Prostate gland (tissue), 2 donors: ENCODE results near the gene TIMP3.

Source experiments
- POLR2A ChIP-seq: fragments of 450-650 bp; IDR thresholded peaks from one replicate; pipeline ENCODE4 v1.6.1; 2016; ENCODE audit warnings: antibody characterized with exemption, mild to moderate bottlenecking
- TF ChIP-seq, protein P1 (sequence below), 4 experiments: fragments of 200-600 bp in 2 of 4; fragments of 450-650 bp in 2 of 4; sonication (generic) in 2 of 4; IDR thresholded peaks; 1 replicate in 3 of 4; 2 replicates in 1 of 4; pipeline ENCODE4 v1.5.1; 2016 to 2019; ENCODE audit warnings: antibody characterized with exemption in 4 of 4, mild to moderate bottlenecking in 2 of 4, moderate library complexity in 2 of 4

DNA sequence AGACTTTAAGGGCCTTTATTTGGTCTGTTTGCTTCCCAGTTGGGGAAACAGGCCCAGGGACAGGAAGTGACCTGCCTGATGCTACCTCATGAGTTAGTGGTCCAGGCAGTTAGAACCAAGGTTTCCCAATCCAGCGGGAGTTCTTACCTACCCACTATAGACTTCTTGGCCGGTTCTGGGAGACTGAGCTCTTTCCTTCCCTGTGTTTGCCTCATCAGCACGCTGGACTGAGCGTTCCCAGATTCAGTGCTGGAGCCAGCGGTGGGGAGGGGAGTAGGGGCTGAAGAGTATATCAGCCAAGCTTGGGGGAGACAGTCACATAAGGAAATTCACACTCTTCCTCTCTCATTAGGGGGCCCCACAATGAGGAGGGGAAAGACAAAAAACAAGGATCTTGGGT is 27.1 kb downstream of the TIMP3 start:
- TF ChIP-seq, protein P1, sequence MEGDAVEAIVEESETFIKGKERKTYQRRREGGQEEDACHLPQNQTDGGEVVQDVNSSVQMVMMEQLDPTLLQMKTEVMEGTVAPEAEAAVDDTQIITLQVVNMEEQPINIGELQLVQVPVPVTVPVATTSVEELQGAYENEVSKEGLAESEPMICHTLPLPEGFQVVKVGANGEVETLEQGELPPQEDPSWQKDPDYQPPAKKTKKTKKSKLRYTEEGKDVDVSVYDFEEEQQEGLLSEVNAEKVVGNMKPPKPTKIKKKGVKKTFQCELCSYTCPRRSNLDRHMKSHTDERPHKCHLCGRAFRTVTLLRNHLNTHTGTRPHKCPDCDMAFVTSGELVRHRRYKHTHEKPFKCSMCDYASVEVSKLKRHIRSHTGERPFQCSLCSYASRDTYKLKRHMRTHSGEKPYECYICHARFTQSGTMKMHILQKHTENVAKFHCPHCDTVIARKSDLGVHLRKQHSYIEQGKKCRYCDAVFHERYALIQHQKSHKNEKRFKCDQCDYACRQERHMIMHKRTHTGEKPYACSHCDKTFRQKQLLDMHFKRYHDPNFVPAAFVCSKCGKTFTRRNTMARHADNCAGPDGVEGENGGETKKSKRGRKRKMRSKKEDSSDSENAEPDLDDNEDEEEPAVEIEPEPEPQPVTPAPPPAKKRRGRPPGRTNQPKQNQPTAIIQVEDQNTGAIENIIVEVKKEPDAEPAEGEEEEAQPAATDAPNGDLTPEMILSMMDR (IDR thresholded peaks at IDR 0.05): no peak
- TF ChIP-seq POLR2A: no peak
